HG02623 (cell line): Measurements from ENCODE around the gene VMP1.
"Not testable (repeated sequence)": the region's sequence is repeated elsewhere in the genome, so short reads cannot be mapped to it uniquely, and the experiment has no call there.

Experiments
- ATAC-seq: cut with Tn5 transposase; IDR thresholded peaks from one replicate; pipeline ENCODE4 v1.9.1; 2021; ENCODE audit warnings: moderate library complexity; ENCODE audit not compliant: unreplicated experiment

Gene VMP1

DNA sequence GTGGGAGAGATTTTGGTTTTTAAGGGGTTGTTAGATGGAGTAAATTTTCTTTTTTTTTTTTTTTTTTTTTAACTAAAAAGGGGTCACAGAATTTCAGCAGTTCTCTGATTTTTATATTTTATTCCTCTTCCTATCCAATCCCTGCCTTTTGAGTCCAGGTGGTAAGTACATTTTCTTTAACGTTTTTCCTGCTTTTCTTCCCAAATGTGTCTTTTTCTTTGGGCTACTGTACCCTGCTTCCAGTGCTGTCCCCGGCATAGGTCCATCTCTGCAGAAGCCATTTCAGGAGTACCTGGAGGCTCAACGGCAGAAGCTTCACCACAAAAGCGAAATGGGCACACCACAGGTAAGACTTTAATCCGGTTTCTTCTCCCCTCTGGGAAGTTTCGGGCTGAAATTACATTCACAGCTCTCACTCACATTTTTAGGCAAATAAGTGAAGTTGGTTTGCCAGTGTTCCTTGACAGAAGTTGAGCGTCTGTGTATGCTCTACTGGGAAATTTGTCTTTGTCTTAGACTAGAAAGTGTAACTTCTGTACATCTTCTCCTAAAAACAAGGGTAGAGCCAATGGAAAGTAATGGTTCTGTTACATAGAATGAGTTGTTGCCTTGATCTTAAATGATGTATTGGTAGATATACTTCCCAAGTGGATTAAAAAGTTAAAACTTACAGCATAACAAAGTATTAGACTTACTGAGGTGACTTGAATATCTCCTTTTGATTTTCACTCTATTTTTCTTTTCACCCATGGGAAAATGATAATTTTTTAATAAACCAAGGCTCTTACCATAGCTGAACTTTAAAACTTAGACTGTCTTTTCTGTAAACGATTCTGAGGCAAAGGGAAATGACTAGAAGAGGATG lies 130.8 kb downstream of the VMP1 start:
- no peak for ATAC-seq

DNA sequence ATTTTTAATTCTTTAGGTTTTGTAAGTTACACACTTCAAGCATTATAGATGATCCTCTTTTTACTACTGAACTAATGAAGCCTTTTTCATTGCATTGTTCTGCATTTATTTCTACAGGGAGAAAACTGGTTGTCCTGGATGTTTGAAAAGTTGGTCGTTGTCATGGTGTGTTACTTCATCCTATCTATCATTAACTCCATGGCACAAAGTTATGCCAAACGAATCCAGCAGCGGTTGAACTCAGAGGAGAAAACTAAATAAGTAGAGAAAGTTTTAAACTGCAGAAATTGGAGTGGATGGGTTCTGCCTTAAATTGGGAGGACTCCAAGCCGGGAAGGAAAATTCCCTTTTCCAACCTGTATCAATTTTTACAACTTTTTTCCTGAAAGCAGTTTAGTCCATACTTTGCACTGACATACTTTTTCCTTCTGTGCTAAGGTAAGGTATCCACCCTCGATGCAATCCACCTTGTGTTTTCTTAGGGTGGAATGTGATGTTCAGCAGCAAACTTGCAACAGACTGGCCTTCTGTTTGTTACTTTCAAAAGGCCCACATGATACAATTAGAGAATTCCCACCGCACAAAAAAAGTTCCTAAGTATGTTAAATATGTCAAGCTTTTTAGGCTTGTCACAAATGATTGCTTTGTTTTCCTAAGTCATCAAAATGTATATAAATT lies 132.3 kb downstream of the VMP1 start:
- ATAC-seq, result no peak

DNA sequence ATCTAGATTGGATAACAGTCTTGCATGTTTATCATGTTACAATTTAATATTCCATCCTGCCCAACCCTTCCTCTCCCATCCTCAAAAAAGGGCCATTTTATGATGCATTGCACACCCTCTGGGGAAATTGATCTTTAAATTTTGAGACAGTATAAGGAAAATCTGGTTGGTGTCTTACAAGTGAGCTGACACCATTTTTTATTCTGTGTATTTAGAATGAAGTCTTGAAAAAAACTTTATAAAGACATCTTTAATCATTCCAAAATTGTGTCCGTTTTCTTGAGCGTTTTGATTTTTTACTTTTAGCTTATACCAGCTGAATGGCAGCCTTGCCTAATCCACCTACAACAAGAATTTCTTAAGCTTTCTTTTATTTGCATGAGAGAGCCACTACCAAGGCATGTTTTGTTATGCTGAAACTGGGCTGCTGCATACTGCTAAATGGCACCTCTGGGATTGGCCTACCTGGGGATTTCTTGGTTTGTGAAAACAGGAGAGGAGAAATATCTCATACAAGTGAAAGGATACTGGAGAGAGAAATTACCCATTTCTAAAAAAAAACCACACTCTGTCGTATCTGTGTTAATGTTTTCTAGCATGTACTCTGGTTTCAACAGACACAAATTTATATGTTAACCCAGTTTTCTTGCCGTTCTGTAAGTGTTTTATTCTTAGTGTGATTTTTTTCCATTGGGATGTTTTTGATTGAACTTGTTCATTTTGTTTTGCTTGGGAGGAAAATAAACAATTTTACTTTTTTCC lies 133.1 kb downstream of the VMP1 start:
- ATAC-seq, result no peak

DNA sequence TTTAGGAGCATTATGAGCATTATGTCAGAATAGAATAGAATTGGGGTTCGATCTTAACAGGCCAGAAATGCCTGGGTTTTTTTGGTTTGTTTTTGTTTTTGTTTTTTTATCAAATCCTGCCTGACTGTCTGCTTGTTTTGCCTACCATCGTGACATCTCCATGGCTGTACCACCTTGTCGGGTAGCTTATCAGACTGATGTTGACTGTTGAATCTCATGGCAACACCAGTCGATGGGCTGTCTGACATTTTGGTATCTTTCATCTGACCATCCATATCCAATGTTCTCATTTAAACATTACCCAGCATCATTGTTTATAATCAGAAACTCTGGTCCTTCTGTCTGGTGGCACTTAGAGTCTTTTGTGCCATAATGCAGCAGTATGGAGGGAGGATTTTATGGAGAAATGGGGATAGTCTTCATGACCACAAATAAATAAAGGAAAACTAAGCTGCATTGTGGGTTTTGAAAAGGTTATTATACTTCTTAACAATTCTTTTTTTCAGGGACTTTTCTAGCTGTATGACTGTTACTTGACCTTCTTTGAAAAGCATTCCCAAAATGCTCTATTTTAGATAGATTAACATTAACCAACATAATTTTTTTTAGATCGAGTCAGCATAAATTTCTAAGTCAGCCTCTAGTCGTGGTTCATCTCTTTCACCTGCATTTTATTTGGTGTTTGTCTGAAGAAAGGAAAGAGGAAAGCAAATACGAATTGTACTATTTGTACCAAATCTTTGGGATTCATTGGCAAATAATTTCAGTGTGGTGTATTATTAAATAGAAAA lies 133.8 kb downstream of the VMP1 start:
- ATAC-seq, result not testable (repeated sequence)

- ATAC-seq, result not testable (repeated sequence)
These were observed 134.4 kb downstream of the VMP1 start for GRCh38 chr17:59841882-59842263.

DNA sequence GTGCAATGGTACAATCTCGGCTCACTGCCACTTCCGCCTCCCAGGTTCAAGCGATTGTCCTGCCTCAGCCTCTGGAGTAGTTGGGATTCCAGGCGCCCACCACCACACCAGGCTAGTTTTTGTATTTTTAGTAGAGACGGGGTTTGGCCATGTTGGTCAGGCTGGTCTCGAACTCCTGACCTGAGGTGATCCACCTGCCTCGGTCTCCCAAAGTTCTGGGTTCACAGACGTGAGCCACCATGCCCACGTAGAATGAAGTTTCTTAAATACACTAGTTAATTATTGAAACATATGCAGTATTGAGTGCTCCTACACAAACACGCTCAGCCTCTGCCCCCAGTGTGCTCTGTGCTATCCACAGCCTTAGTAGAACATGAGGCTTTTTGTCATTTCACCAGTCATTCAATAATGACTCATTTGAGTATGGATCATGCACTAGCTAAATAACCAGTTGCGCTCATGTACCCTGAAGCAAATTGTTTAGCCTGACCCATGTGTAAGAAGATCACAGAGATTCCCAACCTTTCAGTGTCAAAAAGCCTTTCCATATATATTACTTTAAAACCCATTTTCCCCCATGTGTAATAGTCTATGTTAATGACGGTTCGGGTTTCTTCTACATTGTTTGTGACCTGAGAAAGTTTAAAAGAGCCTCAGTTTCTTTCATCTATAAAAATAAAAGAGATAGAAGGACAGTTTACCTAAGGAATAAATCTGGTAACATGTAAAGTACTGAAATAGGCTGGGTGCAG lies 135.6 kb downstream of the VMP1 start:
- no peak for ATAC-seq

- no peak for ATAC-seq
These were observed 137.6 kb downstream of the VMP1 start for GRCh38 chr17:59844884-59845594.

GRCh38 chr17:59845595-59846393 lies 138.3 kb downstream of the VMP1 start:
- no peak for ATAC-seq

DNA sequence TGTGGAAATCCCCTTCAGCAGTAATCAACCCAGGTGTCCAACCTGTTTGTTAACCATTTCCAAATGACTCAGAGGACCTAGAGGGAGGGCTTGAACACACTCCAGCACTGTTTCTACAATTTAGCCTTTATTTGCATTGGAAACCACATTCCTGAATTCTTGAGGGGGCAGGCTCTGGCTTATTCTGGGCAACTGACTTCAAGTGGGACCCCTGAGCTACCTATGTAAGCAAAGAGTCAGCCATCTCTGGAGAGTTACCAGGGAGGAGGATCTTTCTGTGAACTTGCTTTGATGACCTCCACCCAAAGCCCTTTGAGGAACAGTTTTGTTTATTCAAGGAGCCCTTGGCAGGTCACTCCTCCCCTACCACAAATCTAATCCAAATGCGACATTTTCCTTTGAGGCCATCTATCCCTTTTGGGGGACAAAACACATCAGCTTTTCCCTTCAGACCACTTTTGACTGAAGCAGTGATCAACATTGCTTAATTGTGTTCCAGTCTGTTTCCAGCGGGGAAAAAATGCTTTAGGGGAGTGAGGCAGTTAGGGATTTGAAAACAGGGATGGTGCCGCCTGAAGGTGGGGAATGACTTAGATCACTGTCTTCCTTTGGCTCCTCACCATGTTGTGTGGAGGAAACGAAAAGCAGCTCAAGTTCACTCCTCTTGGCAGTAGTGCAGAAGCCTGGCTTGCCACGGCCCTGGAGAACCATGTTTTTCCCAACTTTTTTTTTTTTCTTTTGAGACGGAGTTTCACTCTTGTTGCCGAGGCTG lies 139.1 kb downstream of the VMP1 start:
- peak; percentile 47 for ATAC-seq

- ATAC-seq, result no peak
These were observed 140.9 kb downstream of the VMP1 start for GRCh38 chr17:59848385-59848668.

GRCh38 chr17:59848778-59849177 lies 141.3 kb downstream of the VMP1 start:
- peak; percentile 45 for ATAC-seq

- ATAC-seq, result not testable (repeated sequence)
These were observed 142.9 kb downstream of the VMP1 start for GRCh38 chr17:59850311-59850710.

- no peak for ATAC-seq
These were observed 144.3 kb downstream of the VMP1 start for GRCh38 chr17:59851439-59852375.

DNA sequence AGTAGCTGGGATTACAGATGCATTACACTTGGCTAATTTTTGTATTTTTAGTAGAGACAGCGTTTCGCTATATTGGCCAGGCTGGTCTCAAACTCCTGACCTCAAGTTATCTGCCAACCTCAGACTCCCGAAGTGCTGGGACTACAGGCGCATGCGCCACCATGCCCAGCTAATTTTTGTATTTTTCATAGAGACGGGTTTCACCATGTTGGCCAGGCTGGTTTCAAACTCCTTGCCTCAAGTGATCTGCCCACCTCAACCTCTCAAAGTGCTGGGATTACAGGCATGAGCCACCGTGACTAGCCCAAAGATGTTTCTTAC lies 145.4 kb downstream of the VMP1 start:
- ATAC-seq, result not testable (repeated sequence)

GRCh38 chr17:59853168-59853918 lies 145.9 kb downstream of the VMP1 start:
- ATAC-seq, result no peak

GRCh38 chr17:59853919-59854729 lies 146.7 kb downstream of the VMP1 start:
- ATAC-seq, result not testable (repeated sequence)
